GM23248 (cell line): Measurements from ENCODE around the gene NAXD.

Experiments
- EZH2 ChIP-seq: fragments of 200-600 bp; sonication (generic); IDR thresholded peaks from 2 replicates; pipeline ENCODE4 v1.6.1; 2018; ENCODE audit warnings: antibody characterized with exemption, mild to moderate bottlenecking; ENCODE audit not compliant: insufficient read depth, poor library complexity, severe bottlenecking
- EZH2phosphoT487 ChIP-seq: fragments of 200-600 bp; sonication (generic); IDR thresholded peaks from 2 replicates; pipeline ENCODE4 v1.6.1; 2018; ENCODE audit warnings: antibody characterized with exemption, moderate library complexity, mild to moderate bottlenecking, low read depth; ENCODE audit not compliant: insufficient read depth

DNA sequence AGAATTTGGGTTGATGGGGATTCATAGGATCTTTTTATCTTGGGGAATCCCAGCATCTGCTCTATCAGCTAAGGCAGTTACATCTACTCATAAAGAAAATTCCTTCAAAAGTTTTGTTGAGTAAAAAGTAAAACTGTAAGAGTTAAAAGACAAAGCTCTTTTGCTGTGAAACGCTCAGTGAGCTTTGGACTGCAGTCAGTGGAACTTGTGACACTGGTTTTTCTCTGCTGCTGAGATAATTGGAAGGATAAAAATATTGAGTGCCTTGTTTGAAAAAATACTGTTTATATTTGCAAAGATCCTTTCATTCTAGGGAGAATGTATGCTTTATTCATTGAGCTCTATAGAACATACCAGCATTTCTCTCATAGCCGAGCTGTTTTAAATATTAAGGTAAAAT lies 5.3 kb downstream of the NAXD start:
- TF ChIP-seq EZH2 (no peak), EZH2phosphoT487 (no peak)
